Activated CD8-positive, alpha-beta memory T cell treated with anti-CD3 and anti-CD28 coated beads for 36 hours (primary cell): ENCODE data around the gene AK5. TPM values are rescaled to one million over a fixed set of nuclear protein-coding genes. Genes with fewer than 3 reads are reported as not detected.
"Not testable (repeated sequence)": the region's sequence is repeated elsewhere in the genome, so short reads cannot be mapped to it uniquely, and the experiment has no call there.

Source experiments
- CTCF ChIA-PET: fragments of 350-600 bp; sonication (Branson Sonifier 250); formaldehyde crosslinking; loops from one replicate; lab custom pipeline; 2021; ENCODE audit warnings: antibody characterized with exemption; lab: Charles Lee
- POLR2A ChIA-PET: fragments of 350-600 bp; sonication (Branson Sonifier 250); formaldehyde crosslinking; loops from one replicate; lab custom pipeline; 2021; ENCODE audit warnings: antibody characterized with exemption; lab: Charles Lee
- total RNA-seq, 2 experiments: library from RNA; stranded (reverse); gene quantifications; one replicate each; pipeline ENCODE4 v1.2.3, GENCODE V29; 2021

The AK5 gene
- total RNA-seq, 2 experiments from 2014 or later, result 0.57 to 1.0 TPM

GRCh38 chr1:77283701-77284425 is 2.0 kb downstream of the AK5 start:
- POLR2A ChIA-PET, result no interaction called here
- CTCF ChIA-PET, result no interaction called here

GRCh38 chr1:77287535-77287934 is 5.7 kb downstream of the AK5 start:
- POLR2A ChIA-PET, result no interaction called here
- CTCF ChIA-PET, result no interaction called here

GRCh38 chr1:77288275-77288674 is 6.5 kb downstream of the AK5 start:
- ChIA-PET POLR2A (no interaction called here), CTCF (no interaction called here)

GRCh38 chr1:77290576-77290975 is 8.8 kb downstream of the AK5 start:
- ChIA-PET CTCF (no interaction called here), POLR2A (no interaction called here)

DNA sequence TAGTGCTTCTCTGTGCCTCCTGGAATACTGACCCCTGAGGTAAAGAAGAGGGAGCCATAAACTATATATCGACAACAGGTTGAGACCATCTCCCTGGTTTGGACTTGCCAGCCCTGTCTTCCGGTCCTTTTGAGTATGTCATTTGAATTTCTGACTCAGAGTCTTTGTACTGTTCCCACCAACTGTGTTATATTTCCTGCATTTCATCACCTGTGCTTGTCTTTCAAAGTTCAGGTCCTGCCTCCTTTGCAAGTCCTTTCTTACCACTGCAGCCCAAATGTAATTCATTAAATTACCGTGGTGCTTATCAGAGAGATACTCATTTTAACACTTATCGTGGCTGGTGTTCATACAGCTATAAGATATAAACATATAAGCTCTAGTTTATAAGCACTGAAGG is 10.7 kb downstream of the AK5 start:
- CTCF ChIA-PET, result no interaction called here

GRCh38 chr1:77300566-77300965 is 18.7 kb downstream of the AK5 start:
- ChIA-PET CTCF (no interaction called here), POLR2A (no interaction called here)

More for the DNA sequence above, 10.7 kb downstream of the AK5 start:
- POLR2A ChIA-PET, result no interaction called here

DNA sequence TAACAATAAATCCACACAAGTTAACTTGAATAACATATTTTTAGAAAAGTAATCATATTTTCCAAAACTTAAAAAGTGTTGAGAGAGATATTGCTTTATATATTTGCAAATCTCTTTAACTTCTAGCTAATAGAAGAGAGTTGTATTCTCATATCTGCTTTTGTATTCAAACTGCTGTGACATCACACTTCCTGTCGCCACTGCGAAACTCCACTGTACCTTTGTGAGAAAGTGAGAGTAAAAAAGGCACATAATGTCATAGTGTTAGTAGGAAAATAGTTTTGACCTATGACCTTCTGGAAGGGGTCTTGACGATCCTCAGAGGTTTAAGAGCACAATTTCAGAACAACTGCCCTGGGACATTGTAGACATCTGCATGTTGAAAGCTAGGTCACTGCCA is 21.6 kb downstream of the AK5 start:
- CTCF ChIA-PET, result no interaction called here
- POLR2A ChIA-PET, result no interaction called here

GRCh38 chr1:77308889-77309621 is 27.2 kb downstream of the AK5 start:
- POLR2A ChIA-PET, result interaction anchor here (0.6 kb wide), 1 partner anchor 560 kb away, joined by 3 read pairs; no protein-coding TSS in a partner anchor
- CTCF ChIA-PET, result no interaction called here

- CTCF ChIA-PET, result no interaction called here
- POLR2A ChIA-PET, result no interaction called here
These were observed 29.1 kb downstream of the AK5 start for GRCh38 chr1:77310924-77311323.

- CTCF ChIA-PET, POLR2A ChIA-PET: not testable (repeated sequence)
These were observed 30.5 kb downstream of the AK5 start for GRCh38 chr1:77312364-77312763.

DNA sequence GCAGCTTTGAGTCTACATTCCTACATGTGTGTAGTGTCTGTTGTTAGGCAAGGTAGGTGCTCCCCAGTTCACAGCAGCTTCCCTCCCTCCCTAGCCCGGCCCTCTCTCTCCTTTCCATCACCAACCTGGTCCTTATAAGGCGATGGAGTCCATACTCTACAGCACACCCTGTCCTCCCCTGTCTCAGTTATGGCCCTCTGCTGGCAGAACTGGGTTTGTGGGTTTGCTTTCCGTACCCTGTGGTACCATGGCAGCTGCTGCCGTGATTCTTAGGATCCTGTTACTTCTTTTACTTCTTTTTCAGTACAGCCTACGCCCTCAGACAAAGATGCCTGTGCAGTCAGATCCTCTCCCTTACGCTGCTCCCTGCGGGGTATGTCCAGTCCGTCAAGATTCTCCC is 31.7 kb downstream of the AK5 start:
- POLR2A ChIA-PET, result no interaction called here
- CTCF ChIA-PET, result no interaction called here

DNA sequence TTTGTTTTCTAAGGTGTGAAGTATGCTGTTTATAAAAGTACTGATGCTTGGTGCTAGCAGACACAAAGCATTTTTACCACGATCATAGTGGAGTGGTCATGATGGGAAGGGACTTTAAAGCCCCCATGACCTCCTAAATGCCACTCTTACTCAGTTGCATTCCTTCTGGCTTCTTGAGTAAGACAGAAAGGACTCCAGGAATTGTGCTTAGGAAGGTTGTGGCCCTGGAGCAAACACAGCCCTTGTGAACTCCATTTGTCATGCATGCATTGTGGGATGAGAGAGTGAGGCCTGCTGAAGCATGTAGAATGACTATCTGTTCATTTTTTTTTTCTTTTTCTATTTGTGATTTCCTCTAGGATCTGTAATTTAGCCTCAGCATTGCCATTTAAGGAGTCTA is 34.2 kb downstream of the AK5 start:
- ChIA-PET CTCF (no interaction called here), POLR2A (no interaction called here)

GRCh38 chr1:77316966-77317365 is 35.1 kb downstream of the AK5 start:
- CTCF ChIA-PET, result no interaction called here
- POLR2A ChIA-PET, result no interaction called here

- POLR2A ChIA-PET, result no interaction called here
- CTCF ChIA-PET, result no interaction called here
These were observed 37.4 kb downstream of the AK5 start for GRCh38 chr1:77319036-77319705.

DNA sequence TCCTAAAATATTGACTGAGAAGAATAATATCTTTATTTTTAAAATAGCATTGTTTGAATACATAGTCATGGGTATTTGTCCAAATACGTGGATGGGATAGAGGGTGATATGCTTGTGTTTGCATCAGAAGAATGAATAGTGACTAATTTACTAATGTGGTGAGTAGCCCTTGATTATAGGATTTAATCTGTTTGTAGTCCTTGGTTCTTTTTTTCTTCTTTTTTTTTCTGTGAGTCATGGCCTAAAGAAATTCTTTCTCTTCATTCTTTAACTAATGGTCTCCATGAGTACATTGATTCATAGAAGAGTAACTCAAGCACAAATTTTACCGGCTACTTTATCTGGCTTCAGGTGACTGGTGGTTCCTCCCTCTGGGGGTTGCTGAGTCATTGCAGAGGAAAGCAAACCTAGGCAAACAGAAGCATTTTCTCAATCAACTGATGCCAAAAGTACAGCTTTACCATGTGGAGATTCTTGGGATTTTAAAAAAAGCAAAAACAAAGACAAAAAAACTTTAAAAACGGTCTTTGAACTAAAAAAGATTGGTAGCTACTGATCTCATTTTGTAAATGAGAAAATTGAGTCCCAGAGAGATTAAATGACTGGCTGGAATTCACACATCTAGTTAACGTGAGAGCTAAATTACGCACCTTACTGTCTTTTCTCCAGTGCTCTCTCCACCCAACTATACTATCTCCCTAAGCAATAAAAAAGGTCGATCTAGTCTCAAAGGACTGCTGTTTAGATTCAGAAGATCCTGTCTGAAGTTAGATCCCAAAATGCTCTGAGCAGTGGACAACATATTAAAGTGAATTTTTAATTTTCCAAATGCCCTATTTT is 40.5 kb downstream of the AK5 start:
- ChIA-PET POLR2A (no interaction called here), CTCF (no interaction called here)

- CTCF ChIA-PET, result no interaction called here
These were observed 51.7 kb downstream of the AK5 start for GRCh38 chr1:77333501-77333900.

GRCh38 chr1:77336729-77337128 is 54.9 kb downstream of the AK5 start:
- POLR2A ChIA-PET, result no interaction called here
- CTCF ChIA-PET, result no interaction called here

More at GRCh38 chr1:77333501-77333900, 51.7 kb downstream of the AK5 start:
- POLR2A ChIA-PET, result no interaction called here

GRCh38 chr1:77339326-77339725 is 57.5 kb downstream of the AK5 start:
- POLR2A ChIA-PET, result no interaction called here
- CTCF ChIA-PET, result interaction anchor here (0.7 kb wide), 1 partner anchor 12 kb away, joined by 3 read pairs; no protein-coding TSS in a partner anchor

GRCh38 chr1:77341195-77341594 is 59.4 kb downstream of the AK5 start:
- CTCF ChIA-PET, result no interaction called here
- POLR2A ChIA-PET, result no interaction called here

GRCh38 chr1:77342745-77343144 is 60.9 kb downstream of the AK5 start:
- POLR2A ChIA-PET, result no interaction called here
- CTCF ChIA-PET, result no interaction called here
